HG03378 (cell line): ENCODE results near the gene EXT2.

ENCODE experiments used
- ATAC-seq: cut with Tn5 transposase; IDR thresholded peaks from one replicate; pipeline ENCODE4 v1.9.1; 2021; ENCODE audit warnings: mild to moderate bottlenecking, moderate library complexity; ENCODE audit not compliant: unreplicated experiment

EXT2 gene

GRCh38 chr11:44228379-44228778 lies 132.9 kb downstream of the EXT2 start:
- no peak for ATAC-seq

- no peak for ATAC-seq
Observed at GRCh38 chr11:44229098-44229497, 133.6 kb downstream of the EXT2 start.

DNA sequence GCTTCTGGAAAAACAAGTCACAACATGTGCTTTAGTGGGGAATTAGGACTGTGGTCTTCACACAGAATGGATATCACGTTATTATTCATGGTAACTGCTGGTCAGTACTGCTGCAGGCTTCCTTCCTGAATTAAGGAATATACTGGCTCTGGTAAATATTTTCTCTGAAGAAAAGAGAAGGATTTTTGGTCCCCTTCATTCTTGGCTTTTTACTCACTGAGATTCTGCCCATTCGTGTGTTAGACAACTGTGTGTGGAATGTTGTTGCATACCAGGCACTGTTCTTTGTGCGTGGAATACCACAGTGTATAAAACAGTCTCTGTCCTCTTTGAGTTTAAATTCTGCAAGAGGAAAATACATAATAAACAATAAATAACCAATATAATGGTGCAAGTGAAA lies 134.1 kb downstream of the EXT2 start:
- ATAC-seq: no peak

DNA sequence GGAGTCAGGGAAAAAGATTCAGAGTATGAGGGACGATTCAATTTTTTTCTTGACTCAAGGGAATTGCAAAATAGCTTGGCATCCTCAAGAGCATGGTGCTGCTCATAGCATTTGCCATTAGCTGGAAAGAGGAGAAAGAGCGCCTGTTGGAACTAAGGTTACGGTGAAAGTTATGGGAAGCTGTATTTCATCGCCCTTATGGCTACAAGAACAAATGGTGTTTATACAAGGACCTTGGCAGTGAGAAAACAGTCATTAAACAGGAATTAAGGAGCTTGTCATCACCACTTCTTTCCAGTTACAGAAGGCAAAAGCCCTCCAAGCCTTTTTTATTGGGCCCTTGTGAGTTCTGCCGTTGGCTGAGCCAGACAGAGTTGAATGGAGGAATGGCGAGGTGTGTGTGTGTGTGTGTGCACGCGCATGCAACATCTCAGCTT lies 140.3 kb downstream of the EXT2 start:
- no peak for ATAC-seq

- no peak for ATAC-seq
Observed at GRCh38 chr11:44236296-44236695, 140.8 kb downstream of the EXT2 start.

DNA sequence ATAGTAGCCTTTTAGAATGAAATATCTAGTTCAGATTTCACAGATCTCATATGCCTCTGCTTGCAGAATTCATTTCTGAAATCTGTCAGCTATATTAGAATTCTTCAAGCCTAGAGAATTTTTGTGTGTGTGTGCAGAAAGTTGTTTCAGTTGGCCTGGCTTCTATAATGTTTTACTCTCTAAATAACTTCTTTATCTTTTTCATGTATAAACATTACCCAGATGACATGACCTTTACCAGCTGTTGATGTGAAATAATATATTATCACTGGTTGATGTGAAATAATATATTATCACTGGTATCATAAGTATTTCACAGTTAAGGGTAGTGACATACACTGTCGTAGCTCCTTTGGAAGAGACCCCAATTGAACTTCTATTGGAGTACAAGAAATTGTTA lies 141.7 kb downstream of the EXT2 start:
- no peak for ATAC-seq

DNA sequence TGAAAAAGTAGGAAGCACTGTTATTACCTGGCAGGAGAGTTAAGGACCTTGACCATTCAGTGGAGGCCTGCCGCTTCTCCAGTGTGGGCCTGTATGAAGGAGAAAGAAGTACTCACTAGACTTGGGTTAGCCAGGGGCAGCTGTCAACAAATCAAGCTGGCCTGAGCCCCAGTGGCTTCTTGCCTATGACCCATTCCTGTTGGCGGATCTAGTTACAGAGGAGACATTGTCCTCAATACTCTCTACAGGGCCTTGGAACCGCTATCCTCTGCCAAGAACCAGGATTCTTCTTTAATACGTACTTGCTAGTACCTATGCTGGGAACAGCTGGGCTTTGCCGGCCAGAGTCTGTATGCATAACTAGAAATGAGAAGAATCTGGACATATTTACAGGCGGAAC lies 146.4 kb downstream of the EXT2 start:
- ATAC-seq: no peak

- no peak for ATAC-seq
Observed at GRCh38 chr11:44243086-44243485, 147.6 kb downstream of the EXT2 start.

DNA sequence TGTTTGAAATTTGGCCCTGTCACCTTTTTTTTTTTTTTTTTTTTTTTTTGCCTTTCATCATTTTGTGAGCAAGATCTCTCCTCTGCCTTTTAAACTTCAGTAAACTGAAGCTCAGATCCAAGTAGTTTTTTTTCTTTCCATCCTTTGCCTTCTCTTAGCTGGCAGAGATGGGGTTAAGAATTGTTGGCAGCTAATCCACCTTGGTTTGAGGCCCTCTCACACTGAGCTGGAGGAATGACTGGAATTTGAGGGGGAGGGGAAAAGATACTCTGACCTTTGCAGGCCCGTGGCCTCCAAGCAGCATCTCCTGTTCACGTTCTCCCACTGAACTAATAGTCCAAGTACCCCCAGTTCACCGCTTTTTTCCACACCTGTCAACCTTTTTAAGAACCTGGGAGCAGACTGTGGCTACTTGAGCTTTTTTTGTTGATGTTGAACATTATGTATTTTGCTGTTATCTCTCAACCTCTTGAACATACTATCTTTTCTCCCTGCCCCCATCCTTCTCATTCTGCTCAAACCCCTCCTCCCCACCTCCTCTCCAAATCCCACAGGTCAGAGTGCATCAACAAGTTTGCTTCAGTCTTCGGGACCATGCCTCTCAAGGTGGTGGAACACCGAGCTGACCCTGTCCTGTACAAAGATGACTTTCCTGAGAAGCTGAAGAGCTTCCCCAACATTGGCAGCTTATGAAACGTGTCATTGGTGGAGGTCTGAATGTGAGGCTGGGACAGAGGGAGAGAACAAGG lies 148.3 kb downstream of the EXT2 start:
- no peak for ATAC-seq

- no peak for ATAC-seq
Observed at GRCh38 chr11:44244639-44245310, 149.3 kb downstream of the EXT2 start.

DNA sequence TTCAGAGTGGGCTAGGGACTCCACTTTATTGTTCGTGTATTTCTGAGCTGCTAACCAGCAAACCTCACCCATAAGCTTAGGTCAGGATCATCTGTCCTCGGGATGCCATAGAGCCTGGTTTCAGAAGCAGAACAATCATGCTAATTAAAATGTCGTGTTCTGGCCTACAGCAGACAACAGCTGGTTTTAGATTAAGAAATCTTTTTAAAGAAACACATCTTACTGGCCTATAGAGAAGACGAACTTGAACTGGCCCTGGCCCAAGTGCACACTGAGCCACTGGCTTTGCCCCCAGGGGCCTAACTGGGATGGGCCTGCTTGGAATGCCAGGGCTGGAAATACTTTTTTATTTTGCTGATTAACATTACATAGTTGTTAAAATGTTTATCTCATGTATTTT lies 151.2 kb downstream of the EXT2 start:
- ATAC-seq: no peak

- no peak for ATAC-seq
Observed at GRCh38 chr11:44247508-44247907, 152.0 kb downstream of the EXT2 start.

GRCh38 chr11:44248109-44248508 lies 152.6 kb downstream of the EXT2 start:
- no peak for ATAC-seq

DNA sequence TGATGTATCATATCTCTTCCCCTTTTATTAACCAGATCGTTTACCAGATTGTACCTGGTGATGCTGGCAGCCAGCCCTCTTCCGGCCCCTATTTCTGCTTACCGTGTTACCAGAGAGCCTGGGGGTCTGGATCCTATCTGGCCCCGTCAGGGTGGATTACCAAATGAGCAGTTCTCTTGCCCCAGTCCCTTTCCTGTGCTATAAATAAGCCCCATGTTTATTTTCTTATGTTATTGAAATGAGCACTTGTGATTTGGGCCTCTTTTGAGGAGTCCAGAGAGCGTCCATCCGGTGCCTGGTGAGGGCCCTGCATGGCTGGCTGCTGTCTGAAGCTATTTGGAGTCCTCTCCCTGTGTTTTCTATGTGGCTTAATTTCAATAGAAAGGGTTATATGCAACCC lies 154.9 kb downstream of the EXT2 start:
- ATAC-seq: no peak

DNA sequence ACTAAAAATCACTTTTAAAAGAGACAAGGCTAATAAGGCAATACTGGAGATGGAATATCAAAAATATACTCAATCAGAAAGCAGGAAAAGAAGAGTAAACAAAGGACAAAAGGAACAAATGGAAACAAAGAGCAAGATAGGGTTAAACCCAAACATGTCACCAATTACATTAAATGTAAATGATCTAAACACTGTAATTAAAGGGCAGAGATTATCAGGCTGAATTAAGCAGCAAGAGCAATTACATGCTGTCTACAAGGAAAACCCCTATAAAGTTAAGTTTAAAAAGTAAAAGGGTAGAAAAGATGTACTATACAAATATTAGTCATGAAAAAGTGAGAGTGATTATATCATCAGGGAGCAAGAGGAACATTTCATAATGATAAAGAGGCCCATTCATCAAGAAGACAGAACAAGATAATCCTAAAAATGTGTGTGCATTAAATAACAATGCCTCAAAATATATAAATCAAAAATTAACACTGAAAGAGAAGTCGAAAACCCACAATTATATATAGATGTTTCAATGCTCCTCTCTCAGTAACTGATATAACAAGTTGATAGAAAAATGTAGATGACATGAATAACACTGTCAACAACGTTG lies 157.6 kb downstream of the EXT2 start:
- no peak for ATAC-seq

- ATAC-seq: no peak
Observed at GRCh38 chr11:44255406-44256071, 160.1 kb downstream of the EXT2 start.

DNA sequence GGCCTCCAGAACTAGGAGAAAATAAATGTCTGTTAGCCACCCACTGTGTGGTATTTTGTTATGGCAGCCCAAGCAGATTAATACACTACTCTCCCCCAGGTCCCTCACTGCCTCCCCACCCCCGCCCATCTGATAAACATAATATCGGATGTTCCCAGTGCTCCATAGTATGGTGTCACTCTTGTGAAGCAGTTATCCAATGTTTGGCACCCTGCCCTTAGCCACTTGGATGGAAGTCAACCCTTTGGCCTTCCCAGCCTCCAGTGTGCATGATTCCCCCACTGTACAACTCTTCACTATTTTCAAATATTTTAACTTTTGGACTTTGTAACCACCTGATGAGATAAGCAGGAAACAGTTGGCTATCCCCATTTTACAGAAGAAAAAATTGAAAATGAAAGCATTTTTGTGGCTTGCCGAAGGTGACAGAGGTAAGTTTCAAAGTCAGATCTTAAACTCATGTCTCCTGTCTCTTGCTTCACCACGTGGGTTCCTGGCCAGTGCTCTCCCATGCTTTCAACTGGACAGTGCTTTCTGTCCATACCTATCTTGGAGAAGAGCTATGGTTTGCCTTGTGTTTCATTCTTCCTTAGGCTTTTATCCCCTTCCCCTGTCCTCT lies 161.3 kb downstream of the EXT2 start:
- ATAC-seq: no peak

DNA sequence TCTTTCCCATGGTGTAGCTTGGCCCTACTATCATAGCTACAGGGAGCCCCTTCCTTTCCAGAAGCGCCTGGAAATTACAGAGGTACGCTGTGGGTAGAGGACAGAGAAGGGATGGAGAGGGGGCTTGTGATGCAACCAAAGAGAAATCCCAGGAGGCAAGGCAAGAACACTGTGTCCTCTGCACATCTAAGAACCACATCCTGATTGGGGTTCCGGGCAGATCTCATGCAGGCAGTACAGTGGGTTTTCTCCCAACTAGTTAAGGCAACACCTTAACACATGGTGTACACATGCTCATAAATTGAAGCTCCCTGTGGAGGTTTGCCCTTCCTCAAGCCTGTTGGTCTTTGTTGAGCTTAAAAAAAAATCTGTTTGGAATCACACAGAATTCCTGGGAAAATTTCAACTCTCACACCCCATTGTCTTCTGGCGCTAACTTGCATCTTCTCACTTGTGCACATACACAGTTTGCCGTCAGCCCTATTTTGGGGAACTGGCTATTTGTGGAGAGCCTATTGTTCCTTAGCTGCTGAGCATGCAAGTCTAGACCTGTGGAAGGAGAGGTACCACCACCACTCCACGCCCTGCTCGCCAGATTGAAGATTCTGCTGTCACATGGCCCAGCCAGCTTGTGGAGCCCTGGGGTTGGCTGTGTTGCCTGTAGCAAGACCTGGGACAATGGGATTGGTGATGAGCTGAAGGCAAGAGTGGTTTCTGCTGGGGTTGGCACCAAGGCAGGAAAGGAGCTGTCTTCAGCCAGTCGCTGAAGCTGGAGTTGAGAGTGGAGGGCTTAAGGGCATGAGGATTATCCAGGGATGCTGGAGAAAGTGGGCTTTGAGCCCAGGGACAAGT lies 162.1 kb downstream of the EXT2 start:
- ATAC-seq: no peak

- no peak for ATAC-seq
Observed at GRCh38 chr11:44258190-44258489, 162.7 kb downstream of the EXT2 start.

- ATAC-seq: no peak
Observed at GRCh38 chr11:44258839-44259420, 163.5 kb downstream of the EXT2 start.
